Smooth muscle cell (in vitro differentiated cells): ENCODE results near the gene SLCO3A1. TPM values are rescaled to one million over a fixed set of nuclear protein-coding genes. Genes with fewer than 3 reads are reported as not detected.

ENCODE experiments used
- DNase-seq: peaks from one replicate; lab custom pipeline; 2025; ENCODE audit not compliant: unreplicated experiment; lab: John Stamatoyannopoulos, UW
- H2AFZ ChIP-seq: fragments of 200-600 bp; sonication (generic); 2 replicates; pipeline ENCODE4 v1.6.0; 2016; ENCODE audit warnings: antibody characterized with exemption, low read depth, mild to moderate bottlenecking
- H3F3A ChIP-seq: fragments of 200-600 bp; sonication (generic); 2 replicates; pipeline ENCODE4 v1.6.0; 2017; ENCODE audit warnings: antibody characterized with exemption, low read depth
- H3K27ac ChIP-seq: fragments of 200-600 bp; sonication (generic); 2 replicates; pipeline ENCODE4 v1.5.1; 2016; ENCODE audit warnings: low read depth, mild to moderate bottlenecking
- H3K27me3 ChIP-seq: fragments of 200-600 bp; sonication (generic); 2 replicates; pipeline ENCODE4 v1.6.1; 2016; ENCODE audit warnings: low read depth, mild to moderate bottlenecking
- H3K36me3 ChIP-seq: fragments of 200-600 bp; sonication (generic); 2 replicates; pipeline ENCODE4 v1.5.1; 2016; ENCODE audit warnings: low read depth
- H3K4me1 ChIP-seq: fragments of 200-600 bp; sonication (generic); 2 replicates; pipeline ENCODE4 v1.5.1; 2016; ENCODE audit warnings: low read depth
- H3K4me2 ChIP-seq: fragments of 200-600 bp; sonication (generic); 2 replicates; pipeline ENCODE4 v1.6.0; 2016; ENCODE audit warnings: mild to moderate bottlenecking
- H3K4me3 ChIP-seq: fragments of 200-600 bp; sonication (generic); 2 replicates; pipeline ENCODE4 v1.5.1; 2016; ENCODE audit warnings: mild to moderate bottlenecking
- H3K79me2 ChIP-seq: fragments of 200-600 bp; sonication (generic); 2 replicates; pipeline ENCODE4 v1.6.0; 2016; ENCODE audit warnings: low read depth, mild to moderate bottlenecking
- H3K9ac ChIP-seq: fragments of 200-600 bp; sonication (generic); 2 replicates; pipeline ENCODE4 v1.6.0; 2016; ENCODE audit warnings: low read depth
- H3K9me3 ChIP-seq: fragments of 200-600 bp; sonication (generic); replicated peaks from 2 replicates; pipeline ENCODE4 v1.5.1; 2016; ENCODE audit warnings: low read depth
- H4K20me1 ChIP-seq: fragments of 200-600 bp; sonication (generic); 2 replicates; pipeline ENCODE4 v1.6.0; 2016; ENCODE audit warnings: low read depth
- CTCF ChIP-seq: fragments of 200-600 bp; sonication (generic); IDR thresholded peaks from 2 replicates; pipeline ENCODE4 v1.5.1; 2017; ENCODE audit warnings: borderline replicate concordance, mild to moderate bottlenecking, antibody characterized with exemption; ENCODE audit not compliant: insufficient read depth, poor library complexity, severe bottlenecking
- WGBS: methylation state at CpG from one replicate; pipeline ENCODE4 v1.1.7; 2016; ENCODE audit warnings: low lambda C conversion rate; 5-methylcytosine and 5-hydroxymethylcytosine counted together
- polyA plus RNA-seq: library from polyadenylated mRNA; unstranded; fragments of >200 nt; fragmentation: Nextera tagmentation; extraction: Ambion mirVana; gene quantifications from 2 replicates; pipeline ENCODE4 v1.2.1, GENCODE V29; 2016
- total RNA-seq: library from RNA; depleted of rRNA; stranded (reverse); fragments of >200 nt; gene quantifications from 2 replicates; pipeline ENCODE4 v1.2.3, GENCODE V29; 2014

Gene SLCO3A1
- total and polyA plus RNA-seq, 2 experiments from 2014 or later = 1.3 to 12.6 TPM

GRCh38 chr15:91865486-91865885, 12.0 kb downstream of the SLCO3A1 start:
- H2AFZ ChIP-seq = no peak overlapping the region
- H3K4me3 ChIP-seq = no peak overlapping the region
- no peaks in the 10 kb centered on the region for H3K79me2 ChIP-seq
- H3K9me3 ChIP-seq = no peaks in the 10 kb centered on the region
- DNase-seq = no peak
- no peaks in the 10 kb centered on the region for H3K36me3 ChIP-seq
- H3K4me1 ChIP-seq = peaks cover 4% of the 10 kb centered on the region
- peak overlapping the region; percentile 59 for H3K27ac ChIP-seq
- TF ChIP-seq CTCF = no peak
- H3F3A ChIP-seq = no peaks in the 10 kb centered on the region
- 87% methylated on average over 7 of the region's 7 CpGs for WGBS
- no peak overlapping the region for H3K4me2 ChIP-seq
- no peak overlapping the region for H3K9ac ChIP-seq
- H4K20me1 ChIP-seq = no peaks in the 10 kb centered on the region
- no peaks in the 10 kb centered on the region for H3K27me3 ChIP-seq

GRCh38 chr15:91865950-91866349, 12.4 kb downstream of the SLCO3A1 start:
- Histone ChIP-seq H3K4me3 (no peak overlapping the region), H3K27ac (peak overlapping the region; percentile 59), H3K9ac (no peak overlapping the region), H3K79me2 (no peaks in the 10 kb centered on the region), H4K20me1 (no peaks in the 10 kb centered on the region), H3K4me1 (peaks cover 4% of the 10 kb centered on the region), H3K36me3 (no peaks in the 10 kb centered on the region), H2AFZ (no peak overlapping the region), H3K27me3 (no peaks in the 10 kb centered on the region), H3K4me2 (no peak overlapping the region), H3F3A (no peaks in the 10 kb centered on the region), H3K9me3 (no peaks in the 10 kb centered on the region)
- WGBS = 72% methylated on average over 5 of the region's 5 CpGs
- TF ChIP-seq CTCF = no peak
- DNase-seq = no peak

- H3K79me2 ChIP-seq = no peaks in the 10 kb centered on the region
- WGBS = 83% methylated on average over 6 of the region's 6 CpGs
- no peak for DNase-seq
- no peak overlapping the region for H2AFZ ChIP-seq
- no peaks in the 10 kb centered on the region for H3K27me3 ChIP-seq
- TF ChIP-seq CTCF = no peak
- H3F3A ChIP-seq = no peaks in the 10 kb centered on the region
- no peaks in the 10 kb centered on the region for H4K20me1 ChIP-seq
- H3K27ac ChIP-seq = peak overlapping the region; percentile 59
- no peak overlapping the region for H3K4me3 ChIP-seq
- H3K4me1 ChIP-seq = peaks cover 4% of the 10 kb centered on the region
- H3K9ac ChIP-seq = no peak overlapping the region
- no peak overlapping the region for H3K4me2 ChIP-seq
- H3K36me3 ChIP-seq = no peaks in the 10 kb centered on the region
- H3K9me3 ChIP-seq = no peaks in the 10 kb centered on the region
Measured at GRCh38 chr15:91866371-91866905, 12.9 kb downstream of the SLCO3A1 start.

GRCh38 chr15:91866971-91867372, 13.5 kb downstream of the SLCO3A1 start:
- Histone ChIP-seq H3K9ac (no peak overlapping the region), H3K79me2 (no peaks in the 10 kb centered on the region), H3K9me3 (no peaks in the 10 kb centered on the region), H3K36me3 (no peaks in the 10 kb centered on the region), H3K4me1 (peaks cover 4% of the 10 kb centered on the region), H3K27ac (peak overlapping the region; percentile 59), H3F3A (no peaks in the 10 kb centered on the region), H3K4me2 (peak overlapping the region; percentile 20), H4K20me1 (no peaks in the 10 kb centered on the region), H3K27me3 (no peaks in the 10 kb centered on the region), H3K4me3 (no peak overlapping the region), H2AFZ (no peak overlapping the region)
- 84% methylated on average over 8 of the region's 8 CpGs for WGBS
- no peak for DNase-seq
- TF ChIP-seq CTCF = no peak
